Esophagus (tissue), 2 donors: ENCODE measurements around the gene ATP8B3. TPM values are rescaled to one million over a fixed set of nuclear protein-coding genes. Genes with fewer than 3 reads are reported as not detected.

Experiments used
- H3K27ac ChIP-seq, 2 donors: one replicate each; pipeline ENCODE4 v1.5.1; 2013; ENCODE audit warnings: low read depth in 2 of 2, mild to moderate bottlenecking in 2 of 2, inconsistent platforms in 1 of 2, low read length in 1 of 2, moderate library complexity in 1 of 2
- H3K27me3 ChIP-seq, 2 donors: one replicate each; pipeline ENCODE4 v1.6.1; 2013; ENCODE audit warnings: low read length in 2 of 2, control low read depth in 1 of 2, mild to moderate bottlenecking in 1 of 2; ENCODE audit not compliant: insufficient read depth in 2 of 2, control insufficient read depth in 1 of 2
- H3K36me3 ChIP-seq, 2 donors: one replicate each; pipeline ENCODE4 v1.6.1; 2013; ENCODE audit warnings: low read length in 1 of 2; ENCODE audit not compliant: control insufficient read depth in 2 of 2, insufficient read depth in 2 of 2
- H3K4me1 ChIP-seq, 2 donors: one replicate each; pipeline ENCODE4 v1.6.1; 2013; ENCODE audit warnings: low read length in 1 of 2; ENCODE audit not compliant: control insufficient read depth in 2 of 2, insufficient read depth in 2 of 2
- H3K4me3 ChIP-seq, 2 donors: one replicate each; pipeline ENCODE4 v1.5.1; 2013; ENCODE audit warnings: low read length in 2 of 2, mild to moderate bottlenecking in 2 of 2, low read depth in 1 of 2, moderate library complexity in 1 of 2
- H3K9me3 ChIP-seq, 2 donors: one replicate each; pipeline ENCODE4 v1.6.1; 2013; ENCODE audit warnings: mild to moderate bottlenecking in 2 of 2, low read depth in 1 of 2, low read length in 1 of 2, moderate library complexity in 1 of 2; ENCODE audit not compliant: control insufficient read depth in 2 of 2, insufficient read depth in 1 of 2
- WGBS, 2 donors: extraction: QIAGEN DNeasy Blood & Tissue Kit; methylation state at CpG; one replicate each; pipeline ENCODE4 v1.1.7; 2013; 5-methylcytosine and 5-hydroxymethylcytosine counted together
- polyA plus RNA-seq, 2 donors: library from polyadenylated mRNA; stranded (reverse); fragments of 200-250 nt; gene quantifications; one replicate each; pipeline ENCODE4 v1.2.3, GENCODE V29; 2013
- donor health status: healthy with polysubstance abuse.
- donor health status: Bipolar disorder and iron deficiency.

ATP8B3 gene
- polyA plus RNA-seq, 2 donors = 0.68 to 1.2 TPM

DNA sequence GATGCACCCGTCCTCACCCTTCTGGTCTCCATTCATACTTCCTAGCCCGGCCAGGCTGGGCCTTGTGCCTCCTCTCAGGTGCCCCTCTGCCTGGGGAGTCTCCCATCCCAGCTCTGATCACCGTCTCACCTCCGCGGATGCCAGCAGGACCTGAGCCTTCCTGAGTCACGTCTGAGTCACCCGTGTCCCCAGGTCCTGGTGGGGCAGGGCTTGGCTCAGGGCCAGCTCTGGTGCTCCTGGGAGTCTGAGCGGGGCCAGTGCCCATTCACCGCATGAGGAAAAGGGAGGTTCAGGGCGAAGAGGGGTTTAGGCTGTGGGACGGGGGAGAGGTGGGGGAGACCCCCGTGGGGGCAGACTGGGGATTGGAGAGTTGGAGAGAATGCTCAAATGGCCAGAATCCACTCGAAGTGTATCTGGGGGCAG, 593 bp downstream of the ATP8B3 start:
- H3K27me3 ChIP-seq = no peaks in the 10 kb centered on the region
- H3K9me3 ChIP-seq = no peaks in the 10 kb centered on the region
- H3K27ac ChIP-seq = peak overlapping the region; percentile 60 to 69
- peak overlapping the region; percentile 30 to 40 for H3K4me3 ChIP-seq
- H3K36me3 ChIP-seq = peaks cover 0 to 10% of the 10 kb centered on the region in 2 donors
- WGBS, 2 donors = 10 to 17% methylated on average over 13 of the region's 13 CpGs
- peaks cover 6 to 16% of the 10 kb centered on the region in 2 donors for H3K4me1 ChIP-seq

DNA sequence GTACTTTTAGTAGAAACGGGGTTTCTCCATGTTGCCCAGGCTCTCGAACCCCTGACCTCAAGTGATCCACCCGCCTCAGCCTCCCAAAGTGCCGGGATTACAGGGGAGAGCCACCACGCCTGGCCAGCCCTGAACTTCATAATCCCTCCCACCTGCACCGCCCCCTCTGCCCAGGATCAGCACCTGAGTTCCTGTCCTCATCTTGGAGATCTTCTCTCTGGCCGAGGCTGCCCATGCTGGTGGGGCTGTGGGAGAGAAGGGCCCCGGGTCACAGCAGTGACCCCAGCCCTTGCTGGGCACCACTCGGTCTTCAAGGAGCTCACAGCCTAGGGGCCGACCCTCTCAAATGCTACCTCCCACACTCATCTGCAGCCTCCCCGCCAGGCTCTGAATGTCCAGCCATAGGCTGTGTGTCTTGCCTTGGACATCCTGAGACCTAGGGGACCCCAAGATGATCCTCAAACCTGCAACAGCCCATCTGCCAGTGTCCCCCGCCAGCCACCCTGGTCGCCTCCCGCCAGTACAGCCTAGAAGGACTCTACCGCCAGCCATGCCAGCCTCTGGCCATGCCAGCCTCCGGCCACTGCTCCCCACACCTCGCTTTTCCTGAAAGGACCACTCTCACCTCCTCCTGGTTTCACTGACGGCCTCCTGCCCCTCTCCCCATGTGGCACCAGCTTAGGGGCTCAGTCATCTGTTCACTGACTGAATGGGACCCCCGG, 1.5 kb downstream of the ATP8B3 start:
- Histone ChIP-seq H3K4me1 (peaks cover 6 to 16% of the 10 kb centered on the region in 2 donors), H3K36me3 (peaks cover 0 to 5% of the 10 kb centered on the region in 2 donors)

DNA sequence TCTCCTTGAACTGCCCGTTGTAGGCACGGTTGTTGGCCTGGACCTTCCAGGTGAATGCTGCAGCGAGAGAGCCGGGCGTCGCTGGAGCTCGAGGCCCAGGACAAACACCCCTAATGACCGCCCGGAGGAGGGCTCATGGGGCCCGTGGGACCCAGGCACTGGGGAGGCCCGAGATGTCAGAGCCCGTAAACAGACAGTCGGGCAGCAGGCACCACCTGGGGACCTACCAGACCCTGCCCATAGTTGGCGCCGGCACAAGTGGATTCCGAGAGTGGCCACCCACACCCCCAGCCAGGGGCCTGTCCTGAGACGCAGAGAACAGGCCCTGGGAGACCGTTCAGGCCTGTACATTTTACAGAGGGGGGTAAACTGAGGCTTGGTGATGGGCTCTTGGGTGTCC, 2.4 kb downstream of the ATP8B3 start:
- H3K36me3 ChIP-seq = peaks cover 0 to 4% of the 10 kb centered on the region in 2 donors
- no peak overlapping the region for H3K27ac ChIP-seq
- no peak overlapping the region for H3K4me3 ChIP-seq
- WGBS, 2 donors = 51 to 66% methylated on average over 18 of the region's 18 CpGs
- no peaks in the 10 kb centered on the region for H3K9me3 ChIP-seq
- no peaks in the 10 kb centered on the region for H3K27me3 ChIP-seq
- peaks cover 6 to 16% of the 10 kb centered on the region in 2 donors for H3K4me1 ChIP-seq

More for the DNA sequence above, 1.5 kb downstream of the ATP8B3 start:
- H3K4me3 ChIP-seq = no peak overlapping the region
- no peak overlapping the region for H3K27ac ChIP-seq
- WGBS, 2 donors = 83 to 88% methylated on average over 19 of the region's 19 CpGs
- no peaks in the 10 kb centered on the region for H3K9me3 ChIP-seq
- H3K27me3 ChIP-seq = no peaks in the 10 kb centered on the region

DNA sequence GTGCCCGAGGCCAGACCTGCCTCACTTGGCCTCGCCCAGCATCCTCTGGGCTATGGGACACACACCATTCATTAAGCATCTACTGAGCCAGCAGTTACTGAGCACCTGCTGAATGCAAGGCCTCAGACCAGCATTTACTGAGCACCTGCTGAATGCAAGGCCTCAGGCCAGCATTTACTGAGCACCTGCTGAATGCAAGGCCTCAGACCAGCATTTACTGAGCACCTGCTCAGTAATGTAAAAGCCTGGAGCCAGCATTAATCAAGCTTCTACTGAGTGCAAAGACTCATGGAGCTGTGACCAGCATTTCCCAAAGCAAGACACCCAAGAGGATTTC, 3.7 kb downstream of the ATP8B3 start:
- peak overlapping the region in 1 of 2 donors; percentile 31 for H3K27ac ChIP-seq
- H3K9me3 ChIP-seq = no peaks in the 10 kb centered on the region
- no peaks in the 10 kb centered on the region for H3K27me3 ChIP-seq
- peaks cover 0 to 2% of the 10 kb centered on the region in 2 donors for H3K36me3 ChIP-seq
- WGBS, 2 donors = 65 to 77% methylated on average over 2 of the region's 2 CpGs
- peaks cover 6 to 16% of the 10 kb centered on the region in 2 donors for H3K4me1 ChIP-seq
- H3K4me3 ChIP-seq = no peak overlapping the region

DNA sequence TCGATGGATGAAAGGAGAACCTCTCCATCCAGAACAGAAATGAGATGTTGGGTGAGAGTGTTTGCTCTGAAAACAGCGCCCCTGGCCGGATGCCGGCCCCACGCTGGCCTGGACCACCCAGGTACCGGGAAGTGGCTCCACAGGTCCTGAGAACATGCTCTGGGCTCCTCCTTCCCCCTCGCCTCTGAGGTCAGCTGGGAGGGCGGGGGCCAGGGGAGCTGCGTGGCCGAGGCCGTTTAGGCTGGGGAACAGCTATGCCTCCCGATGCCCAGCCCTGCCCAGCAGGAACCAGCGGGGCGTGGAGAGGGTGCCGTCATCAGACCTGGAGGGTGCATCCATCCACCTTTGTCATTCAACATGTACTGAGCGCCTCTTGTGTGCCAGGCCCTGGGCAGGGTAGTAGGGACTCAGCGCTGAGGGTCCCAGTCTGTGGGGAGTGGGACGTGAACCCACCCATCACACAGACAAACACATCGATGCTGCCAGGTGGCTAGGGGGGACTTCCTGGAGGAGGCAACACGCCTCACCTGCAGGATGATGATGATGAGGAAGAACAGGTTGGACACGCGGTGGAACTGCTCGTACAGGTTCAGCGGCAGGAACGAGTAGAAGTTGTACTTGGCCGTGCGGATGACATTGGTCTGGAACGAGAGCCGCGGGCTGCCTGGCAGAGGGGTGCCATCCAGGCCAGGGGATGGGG, 4.2 kb downstream of the ATP8B3 start:
- Histone ChIP-seq H3K27ac (peak overlapping the region in 1 of 2 donors; percentile 43), H3K4me3 (no peak overlapping the region), H3K27me3 (no peaks in the 10 kb centered on the region), H3K9me3 (no peaks in the 10 kb centered on the region), H3K36me3 (peaks cover 0 to 2% of the 10 kb centered on the region in 2 donors), H3K4me1 (peaks cover 3 to 12% of the 10 kb centered on the region in 2 donors)
- WGBS, 2 donors = 52 to 53% methylated on average over 30 of the region's 30 CpGs

DNA sequence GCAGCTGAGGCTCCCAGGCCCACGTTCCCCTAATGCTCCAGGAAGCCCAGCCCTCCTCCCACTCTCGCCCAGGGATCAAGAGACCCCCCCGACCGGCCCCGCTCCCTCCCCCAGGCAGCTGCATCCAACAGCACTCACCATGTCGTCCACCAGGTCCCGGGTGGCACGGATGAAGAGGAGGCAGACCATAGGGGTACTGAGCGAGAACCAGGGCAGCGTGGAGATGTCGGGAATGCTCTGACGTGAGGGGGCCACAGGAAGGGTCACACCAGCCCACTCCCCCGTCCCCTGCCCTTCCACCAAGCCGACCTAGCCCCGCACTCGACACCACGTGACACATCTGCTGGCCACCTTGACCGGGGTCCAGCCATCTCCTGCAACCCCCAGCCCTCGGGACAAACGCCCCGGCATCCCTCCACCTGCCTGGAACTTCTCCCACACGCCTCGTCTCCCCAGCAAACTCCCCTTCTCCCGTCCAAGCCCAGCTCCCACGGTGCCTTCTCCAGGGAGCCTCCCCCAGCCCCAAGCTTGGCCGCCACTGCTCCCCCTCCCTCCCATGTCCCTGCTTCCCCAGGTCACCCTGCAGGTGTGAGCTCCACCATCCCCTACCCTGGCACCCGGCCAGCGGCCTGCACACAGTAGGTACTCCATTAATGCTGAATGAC, 4.9 kb downstream of the ATP8B3 start:
- Histone ChIP-seq H3K27me3 (no peaks in the 10 kb centered on the region), H3K9me3 (no peaks in the 10 kb centered on the region), H3K27ac (no peak overlapping the region), H3K4me3 (no peak overlapping the region), H3K36me3 (peaks cover 0 to 2% of the 10 kb centered on the region in 2 donors), H3K4me1 (peaks cover 3 to 11% of the 10 kb centered on the region in 2 donors)
- 63 to 76% methylated on average over 20 to 28 of the region's 28 CpGs for WGBS, 2 donors

DNA sequence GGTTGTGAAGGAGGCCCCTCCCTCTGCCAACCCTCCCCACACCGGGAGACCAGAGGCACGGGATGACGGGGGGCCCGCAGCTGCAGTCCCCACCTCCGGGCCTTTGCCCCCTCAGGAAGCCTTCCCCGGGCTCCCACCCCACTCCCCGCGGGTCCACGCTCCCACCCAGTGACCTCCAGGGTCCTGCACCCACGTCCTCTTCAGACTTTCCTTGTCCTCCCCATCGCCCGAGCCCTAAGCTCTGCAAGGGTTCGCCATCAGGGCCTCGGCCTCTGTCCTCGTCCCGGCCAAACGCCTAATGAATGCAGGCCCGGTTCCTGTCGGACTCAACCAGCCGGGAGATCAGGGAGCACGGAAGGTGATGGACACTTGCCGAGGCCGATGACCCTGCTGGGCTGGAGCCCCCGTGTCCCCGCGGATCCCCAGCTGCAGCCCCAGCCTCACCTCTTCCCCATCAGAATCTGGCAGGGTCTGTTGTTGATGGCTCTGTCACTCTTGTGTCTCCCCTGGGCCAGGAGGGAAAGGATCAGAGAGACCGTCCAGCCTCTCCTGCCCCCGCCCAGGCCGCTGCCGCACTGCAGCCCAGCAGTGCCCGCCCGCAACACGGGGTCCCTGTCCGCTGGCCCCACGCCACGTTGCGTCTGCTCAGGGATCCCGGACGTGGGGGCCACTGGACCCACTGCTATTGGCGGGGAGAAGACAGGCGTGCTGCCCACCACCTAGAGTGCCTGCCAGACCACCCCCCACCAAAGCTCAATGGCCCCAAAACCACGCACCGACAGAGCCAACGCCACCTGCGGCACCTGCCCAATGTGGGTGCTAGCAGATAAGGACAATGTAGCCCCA, 5.7 kb downstream of the ATP8B3 start:
- 80 to 88% methylated on average over 45 of the region's 45 CpGs for WGBS, 2 donors

DNA sequence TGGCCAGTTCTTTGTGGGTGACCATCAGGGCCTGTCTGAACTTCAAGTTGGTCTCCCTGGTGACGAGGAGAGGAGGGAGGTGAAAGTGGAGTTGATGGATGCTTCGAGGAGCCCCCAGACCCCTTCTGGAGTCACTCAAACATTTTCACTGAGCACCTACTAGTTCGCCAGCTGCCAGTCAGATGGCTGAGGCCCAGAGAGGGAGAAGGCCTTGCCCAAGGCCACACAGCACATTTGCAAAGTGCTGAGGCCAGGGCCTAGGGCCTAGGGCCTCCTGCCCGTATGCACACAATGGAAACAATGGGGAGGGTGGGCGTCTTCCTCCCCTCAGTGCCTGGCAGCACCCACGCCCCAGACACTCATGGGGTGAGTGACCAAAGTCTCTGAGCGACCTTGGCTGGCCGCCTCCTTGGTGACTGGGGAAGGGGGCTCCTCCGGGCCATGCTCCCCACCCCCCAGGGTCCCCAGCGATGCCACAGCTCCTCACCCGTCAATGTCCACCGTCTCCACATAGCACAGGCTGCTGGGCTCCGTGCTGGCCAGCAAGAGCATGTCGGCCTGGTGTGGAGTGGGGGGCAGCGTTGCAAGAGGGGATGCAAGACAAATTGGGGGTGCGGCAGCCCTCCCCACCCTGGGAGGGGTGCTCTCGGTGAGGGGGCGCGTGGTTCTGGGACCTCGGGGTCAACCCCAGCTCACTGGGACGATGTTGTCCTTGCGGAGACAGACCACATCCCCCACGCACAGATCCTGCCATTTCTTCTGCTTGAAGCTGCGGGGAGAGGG, 6.5 kb downstream of the ATP8B3 start:
- H3K27me3 ChIP-seq = no peaks in the 10 kb centered on the region
- no peak overlapping the region for H3K4me3 ChIP-seq
- H3K27ac ChIP-seq = no peak overlapping the region
- no peaks in the 10 kb centered on the region for H3K9me3 ChIP-seq
- WGBS, 2 donors = 89 to 91% methylated on average over 24 of the region's 24 CpGs
- H3K4me1 ChIP-seq = peaks cover 3 to 7% of the 10 kb centered on the region in 2 donors
- peaks cover 0 to 2% of the 10 kb centered on the region in 2 donors for H3K36me3 ChIP-seq

More for the DNA sequence above, 5.7 kb downstream of the ATP8B3 start:
- Histone ChIP-seq H3K4me3 (no peak overlapping the region), H3K27ac (no peak overlapping the region), H3K9me3 (no peaks in the 10 kb centered on the region), H3K36me3 (peaks cover 0 to 2% of the 10 kb centered on the region in 2 donors), H3K27me3 (no peaks in the 10 kb centered on the region), H3K4me1 (peaks cover 3 to 11% of the 10 kb centered on the region in 2 donors)
